Activated naive CD4-positive, alpha-beta T cell treated with anti-CD3 and anti-CD28 coated beads, Interleukin-2, amount 50 U/mL, for 16 hours (primary cell): Measurements from ENCODE around the gene FAM184B.
"Not testable (repeated sequence)": the region's sequence is repeated elsewhere in the genome, so short reads cannot be mapped to it uniquely, and the experiment has no call there.

Experiments
- DNase-seq: peaks from one replicate; pipeline ENCODE4 v3.0.0-alpha.2; 2020

Gene FAM184B

DNA sequence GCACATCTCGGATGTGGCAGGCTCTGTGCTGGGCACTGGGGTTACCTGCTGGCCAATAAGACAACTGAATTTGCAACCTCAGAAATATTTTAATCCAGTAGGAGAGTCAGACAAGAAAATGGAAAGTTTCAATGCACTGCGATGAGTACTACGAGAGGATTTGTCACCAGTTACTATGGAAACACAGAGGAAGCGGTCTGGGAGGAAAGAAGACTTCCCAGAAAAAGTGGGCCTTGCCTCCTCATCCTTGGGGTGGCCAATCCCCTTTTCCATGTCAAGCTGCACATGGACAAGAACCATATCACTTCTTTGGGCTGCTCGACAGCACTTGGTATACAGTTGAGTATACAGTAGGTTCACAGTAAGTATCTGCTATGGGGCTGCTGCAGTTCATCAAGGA is 67.6 kb downstream of the FAM184B start:
- no peak for DNase-seq

DNA sequence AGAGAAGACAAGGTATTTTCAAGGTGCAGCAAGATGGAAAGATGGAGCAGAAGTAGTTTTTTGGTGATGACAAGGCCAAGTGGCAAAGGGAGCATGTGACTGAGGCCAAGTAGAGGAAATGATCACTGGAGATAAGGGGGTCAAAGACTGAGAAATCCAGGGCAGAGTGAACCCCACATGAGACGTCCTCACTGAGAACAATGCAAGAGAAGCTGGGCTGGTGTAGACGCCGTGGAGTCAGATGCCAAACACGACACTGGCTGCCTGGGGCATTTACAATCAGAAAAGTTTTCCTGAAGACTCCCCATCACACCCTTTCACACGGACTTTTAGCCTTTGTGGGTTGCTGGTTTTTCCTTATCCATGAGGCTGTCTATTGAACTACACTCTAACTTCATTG is 69.3 kb downstream of the FAM184B start:
- no peak for DNase-seq

DNA sequence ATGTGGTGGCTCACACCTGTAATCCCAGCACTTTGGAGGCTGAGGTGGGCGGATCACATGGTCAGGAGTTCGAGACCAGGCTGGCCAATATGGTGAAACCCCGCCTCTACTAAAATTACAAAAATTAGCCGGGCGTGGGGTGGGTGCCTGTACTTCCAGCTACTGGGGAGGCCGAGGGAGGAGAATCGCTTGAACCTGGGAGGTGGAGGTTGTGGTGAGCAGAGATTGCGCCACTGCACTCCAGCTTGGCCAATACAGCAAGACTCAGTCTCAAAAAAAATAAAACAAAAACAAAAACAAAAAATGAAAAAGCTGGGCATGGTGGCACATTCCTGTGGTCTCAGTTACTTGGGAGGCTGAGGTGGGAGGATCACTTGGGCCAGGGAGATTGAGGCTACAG is 70.2 kb downstream of the FAM184B start:
- not testable (repeated sequence) for DNase-seq

DNA sequence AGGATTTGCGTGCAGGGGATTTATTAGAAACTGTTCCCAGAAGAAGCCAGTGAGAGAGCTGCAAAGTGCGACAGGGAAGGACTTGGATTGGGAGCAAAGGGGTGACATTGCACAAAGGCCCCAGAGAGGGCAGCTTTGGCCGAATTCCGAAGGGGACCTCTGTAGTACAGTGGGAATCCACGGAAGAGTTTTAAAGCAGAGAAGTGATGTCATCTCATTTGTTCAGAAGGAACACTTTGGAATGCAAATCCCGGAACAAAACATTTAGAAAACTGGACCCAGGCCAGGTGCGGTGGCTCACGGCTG is 71.7 kb downstream of the FAM184B start:
- no peak for DNase-seq

DNA sequence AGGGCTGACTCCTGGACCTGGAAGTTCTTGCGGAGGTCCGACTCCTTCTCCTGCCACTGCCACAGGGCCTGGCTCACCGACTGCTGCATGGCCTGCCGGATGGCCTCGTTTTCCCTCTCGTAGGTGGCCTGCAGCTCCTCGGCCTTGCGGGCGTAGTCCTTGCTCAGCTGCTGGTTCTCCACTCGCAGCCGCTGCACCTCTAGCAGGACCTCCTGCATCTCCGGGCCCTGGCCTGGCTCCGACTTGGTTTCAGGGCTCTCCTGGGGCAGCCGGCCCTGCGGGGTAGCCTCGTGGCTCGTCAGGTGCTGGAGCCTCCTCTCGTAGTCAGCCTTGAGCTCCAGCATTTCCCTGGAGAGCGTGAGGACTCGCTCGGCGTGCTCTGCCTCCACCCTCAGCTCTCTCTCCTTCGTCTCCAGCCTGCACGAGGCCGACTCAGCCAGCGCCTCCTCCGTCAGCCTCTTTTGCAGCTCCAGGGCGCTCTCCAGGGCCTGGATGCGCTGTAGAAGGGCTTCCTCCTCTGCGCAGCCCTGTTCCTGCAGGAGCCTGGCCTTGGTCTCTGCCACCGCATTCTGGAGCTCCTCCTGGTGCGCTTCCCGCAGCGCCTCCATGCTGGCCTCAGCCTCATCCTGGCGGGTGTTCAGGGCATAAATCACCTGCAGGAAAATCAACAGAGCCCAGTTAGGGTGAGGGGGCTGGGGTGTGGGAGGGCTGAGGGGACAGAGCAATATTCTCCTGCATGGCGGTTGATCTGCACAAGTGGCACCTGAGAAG is 72.2 kb downstream of the FAM184B start:
- no peak for DNase-seq

DNA sequence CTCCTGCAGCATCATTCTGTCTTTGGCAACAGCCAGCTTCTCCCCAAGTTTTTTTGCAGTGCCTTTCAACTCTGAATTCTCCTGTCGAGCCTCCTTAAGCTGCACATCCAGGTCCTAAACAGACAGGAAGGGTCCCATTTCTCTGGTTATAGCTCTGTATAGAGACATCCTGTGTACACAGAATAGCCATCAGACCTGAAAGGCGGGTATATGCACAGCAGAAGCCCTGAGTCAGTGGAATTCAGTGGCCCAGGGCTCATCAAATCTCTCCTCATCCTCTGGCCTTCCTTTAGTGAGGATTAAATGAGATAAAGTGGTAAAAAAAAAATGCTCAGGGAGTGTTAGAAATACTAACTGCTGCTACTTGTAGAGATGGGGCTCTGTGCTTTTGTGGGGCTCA is 73.8 kb downstream of the FAM184B start:
- no peak for DNase-seq

DNA sequence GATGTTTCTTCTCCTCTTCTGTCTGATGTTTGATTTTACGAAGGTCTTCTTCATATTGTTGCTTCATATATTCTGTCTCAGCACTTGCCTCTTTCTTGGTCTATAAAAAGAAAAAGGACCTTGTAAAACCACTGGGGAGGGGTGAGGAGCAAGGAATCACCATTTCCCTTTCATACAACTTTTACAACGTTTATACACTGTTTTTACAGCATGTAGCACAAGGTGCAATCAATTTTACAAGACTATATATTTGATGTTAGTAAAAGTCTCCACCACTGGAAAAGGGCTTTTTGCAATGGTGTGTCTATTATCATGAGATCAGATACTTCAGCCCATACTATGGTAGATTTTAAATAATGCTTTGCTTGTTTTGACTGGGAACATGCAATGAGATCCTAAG is 76.3 kb downstream of the FAM184B start:
- no peak for DNase-seq

DNA sequence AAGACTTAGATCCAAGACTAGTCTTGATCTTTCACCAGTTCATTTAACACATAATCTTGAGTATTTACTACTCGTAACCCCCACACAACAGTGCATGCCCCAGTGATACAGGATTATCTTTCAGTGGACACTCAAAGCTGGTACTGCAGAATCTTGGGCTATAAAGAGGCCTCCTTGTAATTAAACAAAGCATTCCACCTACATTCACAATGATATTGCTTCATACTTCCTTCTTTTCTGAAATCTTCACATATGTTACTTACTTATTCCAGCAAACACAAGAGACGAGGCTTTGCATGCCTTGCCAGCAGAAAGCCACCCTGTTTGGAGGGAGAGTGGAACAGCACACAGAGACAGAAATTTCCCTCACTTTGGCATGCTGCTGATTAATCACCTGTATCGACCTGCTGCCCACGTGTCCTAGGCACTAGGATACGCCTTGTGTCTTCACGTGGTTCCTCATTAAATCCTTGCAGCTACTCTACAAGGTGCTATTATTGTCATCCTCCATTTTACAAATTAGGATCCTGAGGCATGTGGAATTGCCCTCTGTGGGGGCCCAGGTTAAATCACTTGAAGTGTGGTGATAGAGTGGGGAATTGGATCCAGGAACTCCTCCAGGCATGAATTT is 77.3 kb downstream of the FAM184B start:
- no peak for DNase-seq

DNA sequence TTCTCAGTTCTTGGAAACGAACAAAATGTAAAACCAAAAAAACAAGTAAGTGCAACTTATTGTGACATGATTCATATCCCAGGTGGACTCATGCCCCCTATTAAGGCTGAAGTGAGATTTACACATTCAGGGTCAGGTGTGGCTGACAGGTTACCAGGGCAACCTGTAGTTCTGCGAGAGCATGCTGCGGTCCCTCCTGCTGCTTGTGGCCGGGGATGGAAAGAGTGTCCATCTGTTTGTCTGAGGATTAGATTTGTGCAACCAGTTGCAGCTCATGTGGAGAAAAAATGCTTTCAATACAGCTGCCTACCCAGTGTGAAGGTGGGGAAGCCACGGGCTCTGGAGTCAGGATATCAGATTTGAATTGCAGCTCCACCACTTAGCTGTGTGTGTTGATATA is 78.8 kb downstream of the FAM184B start:
- DNase-seq, result no peak

DNA sequence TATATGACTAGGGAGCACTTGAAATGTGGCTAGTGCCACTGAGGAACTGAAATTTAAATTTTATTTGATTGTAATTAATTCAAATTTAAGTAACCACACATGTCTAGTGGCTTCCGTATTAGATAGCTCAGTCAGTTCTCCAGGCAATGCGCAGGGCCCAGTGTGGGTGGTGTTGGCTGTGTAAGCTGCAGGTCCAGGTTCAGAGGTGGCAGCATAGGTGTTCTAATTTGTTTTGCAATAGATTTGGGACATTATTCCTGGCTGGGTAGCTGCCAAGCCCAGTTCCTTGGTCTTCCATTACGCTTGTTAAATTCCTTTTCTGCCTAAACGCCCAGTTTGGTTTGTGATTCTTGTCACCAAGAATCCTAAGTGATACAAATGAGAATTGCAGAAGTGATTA is 79.5 kb downstream of the FAM184B start:
- no peak for DNase-seq

DNA sequence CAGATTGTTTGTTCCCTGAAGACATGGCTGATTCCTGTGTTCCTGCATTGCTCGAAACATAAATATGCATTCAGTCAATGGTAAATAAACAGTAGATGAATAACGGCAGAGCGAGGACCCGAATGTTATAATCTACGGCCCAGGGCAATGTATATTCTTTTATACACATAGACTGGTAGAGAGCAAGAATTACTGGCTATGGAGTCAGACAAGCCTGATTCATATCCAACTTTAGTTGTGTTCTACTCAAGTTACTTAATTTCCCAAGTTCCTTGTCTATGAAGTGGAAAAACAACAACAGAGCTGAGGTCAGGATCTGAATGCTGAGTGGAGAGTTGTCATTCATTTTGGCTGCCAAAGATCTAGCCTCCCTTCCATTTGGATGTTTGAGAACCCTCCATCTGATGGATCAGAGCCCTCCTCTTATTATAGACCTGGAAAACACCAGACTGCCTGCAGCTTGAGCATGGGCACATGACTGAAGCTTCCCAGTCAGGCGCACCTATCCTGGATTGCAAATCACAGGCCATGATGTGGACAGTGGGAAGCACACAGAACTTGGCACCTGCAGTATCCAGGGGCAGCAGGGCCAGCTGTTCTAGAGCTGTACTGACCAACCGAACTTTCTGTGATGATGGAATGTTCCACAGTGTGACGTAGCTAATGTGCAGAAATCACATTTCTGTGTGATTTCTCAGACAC is 80.1 kb downstream of the FAM184B start:
- no peak for DNase-seq

DNA sequence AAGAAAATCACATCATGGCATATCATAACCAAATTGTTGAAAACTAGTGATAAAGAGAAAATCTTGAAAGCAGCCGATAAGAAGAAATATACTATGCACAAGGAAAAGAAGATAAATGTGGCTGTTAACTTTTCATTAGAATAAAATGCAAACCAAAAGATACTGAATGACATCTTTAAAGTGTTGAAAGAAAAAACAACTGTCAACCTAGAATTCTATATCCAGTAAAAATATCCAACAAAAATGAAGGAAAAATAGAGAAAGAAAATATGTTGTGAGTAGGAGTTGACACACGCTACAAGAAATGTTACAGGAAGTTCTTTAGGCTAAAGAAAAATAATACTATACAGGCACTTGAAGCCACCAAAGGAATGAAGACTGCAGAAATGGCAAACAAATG is 82.0 kb downstream of the FAM184B start:
- no peak for DNase-seq

DNA sequence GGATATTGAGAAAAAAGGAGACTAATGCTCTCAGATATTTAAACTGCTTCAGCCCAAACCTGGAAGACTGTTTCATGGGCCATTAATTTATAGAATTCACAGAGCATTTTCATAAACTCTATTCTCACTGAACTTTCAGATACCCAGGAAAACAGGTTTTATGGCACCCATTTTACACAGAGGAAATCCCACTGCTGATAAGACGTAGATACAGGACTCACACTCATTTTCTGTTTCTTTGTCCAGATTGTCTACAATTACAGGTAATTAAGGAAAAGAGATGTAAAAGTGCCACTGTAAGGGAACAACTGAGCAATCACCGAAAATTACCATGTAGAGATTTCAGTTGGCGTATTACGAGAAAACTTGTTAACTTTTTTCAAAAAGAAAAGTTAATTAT is 83.3 kb downstream of the FAM184B start:
- no peak for DNase-seq

DNA sequence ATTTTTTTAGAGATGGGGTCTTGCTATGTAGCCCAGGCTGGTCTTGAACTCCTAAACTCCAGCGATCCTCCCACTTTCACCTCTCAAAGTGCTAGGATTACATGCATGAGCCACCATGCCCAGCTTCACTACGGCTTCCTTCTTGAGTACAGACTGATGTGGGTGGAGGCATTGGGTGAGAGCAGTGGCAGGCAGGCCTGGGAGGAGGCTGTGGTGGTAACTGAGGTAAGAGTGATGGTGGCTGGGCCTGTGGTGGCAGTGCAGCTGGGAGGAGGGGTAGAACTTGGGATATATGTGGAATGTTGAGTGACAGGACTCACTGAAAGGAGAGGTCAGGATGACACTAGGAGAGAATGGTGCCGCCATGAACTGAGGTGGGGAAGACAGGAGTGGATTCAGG is 86.1 kb downstream of the FAM184B start:
- no peak for DNase-seq

DNA sequence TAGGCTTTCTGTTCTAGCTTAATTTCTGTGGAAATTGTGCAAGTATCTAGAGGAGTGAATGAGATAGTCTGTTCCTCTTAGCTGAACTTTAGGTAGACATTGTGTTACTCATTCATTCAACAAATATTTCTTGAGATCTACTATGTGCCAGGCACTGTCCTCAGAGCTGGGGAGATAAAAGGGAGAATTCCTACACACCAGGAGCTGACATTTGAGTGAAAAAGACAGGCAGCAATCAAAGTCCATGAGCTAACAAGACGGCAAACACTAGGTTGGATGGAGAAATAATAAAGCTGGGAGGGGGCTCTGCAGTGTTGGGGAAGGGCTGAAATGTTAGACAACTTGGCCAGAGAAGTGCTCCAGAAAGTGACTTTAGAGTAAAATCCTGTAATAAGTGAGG is 86.9 kb downstream of the FAM184B start:
- no peak for DNase-seq

DNA sequence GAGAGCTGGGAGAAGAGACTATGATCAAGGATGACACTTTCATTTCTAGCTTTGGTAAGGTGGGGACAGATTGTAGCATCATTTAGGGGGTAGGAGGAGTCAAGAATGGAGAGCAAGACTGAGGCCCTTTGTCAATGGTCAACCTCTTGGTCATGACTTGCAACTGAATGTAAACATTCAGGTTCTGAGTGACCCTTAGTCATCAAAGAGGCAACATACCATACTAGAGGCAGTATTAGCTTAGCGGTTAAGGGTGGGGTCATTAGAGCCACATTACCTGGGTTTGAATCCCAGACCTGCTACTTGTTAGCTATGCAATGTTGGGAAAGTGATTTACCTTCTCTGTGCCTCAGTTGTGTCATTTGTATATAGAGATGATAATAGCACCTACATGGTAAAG is 90.5 kb downstream of the FAM184B start:
- no peak for DNase-seq

DNA sequence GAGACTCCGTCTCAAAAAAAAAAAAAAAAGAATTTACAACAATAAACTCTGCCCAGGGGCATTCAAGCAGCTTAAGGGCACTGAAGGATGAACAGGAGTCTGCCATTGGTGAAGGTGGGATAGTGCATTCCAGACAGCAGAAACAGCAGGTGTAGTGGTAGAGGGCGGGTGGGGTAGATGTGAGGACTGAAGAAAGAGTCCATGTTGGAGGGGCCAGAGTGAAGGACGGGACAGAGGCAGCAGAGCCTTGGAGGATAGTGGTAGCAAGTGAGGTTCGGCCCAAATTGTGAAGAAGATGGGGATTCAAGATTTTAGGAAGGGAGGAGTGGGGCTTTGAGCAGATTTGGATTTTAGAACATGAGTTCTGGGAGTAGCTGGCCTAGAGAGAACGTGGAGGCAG is 91.3 kb downstream of the FAM184B start:
- no peak for DNase-seq

DNA sequence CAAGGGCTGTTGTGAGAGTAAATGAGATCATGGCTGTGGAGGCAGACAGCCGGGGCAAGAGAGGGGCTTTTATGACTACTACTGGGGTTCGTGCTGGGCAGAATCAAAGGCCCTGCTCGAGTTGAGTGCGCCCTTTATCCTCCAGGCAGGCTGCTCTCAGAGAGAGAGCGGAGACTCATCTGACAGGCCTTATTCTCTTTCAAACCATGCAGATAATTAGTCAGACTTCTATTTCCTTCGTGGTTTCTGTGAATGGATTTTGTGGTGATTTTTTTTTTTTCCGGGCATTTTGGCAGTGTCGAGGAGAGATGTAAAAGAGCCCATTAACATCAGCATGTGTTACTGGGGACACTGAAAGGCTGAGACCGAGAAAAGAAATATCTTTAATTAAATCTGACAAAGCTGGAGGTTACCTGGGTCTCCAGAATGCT is 93.4 kb downstream of the FAM184B start:
- no peak for DNase-seq

DNA sequence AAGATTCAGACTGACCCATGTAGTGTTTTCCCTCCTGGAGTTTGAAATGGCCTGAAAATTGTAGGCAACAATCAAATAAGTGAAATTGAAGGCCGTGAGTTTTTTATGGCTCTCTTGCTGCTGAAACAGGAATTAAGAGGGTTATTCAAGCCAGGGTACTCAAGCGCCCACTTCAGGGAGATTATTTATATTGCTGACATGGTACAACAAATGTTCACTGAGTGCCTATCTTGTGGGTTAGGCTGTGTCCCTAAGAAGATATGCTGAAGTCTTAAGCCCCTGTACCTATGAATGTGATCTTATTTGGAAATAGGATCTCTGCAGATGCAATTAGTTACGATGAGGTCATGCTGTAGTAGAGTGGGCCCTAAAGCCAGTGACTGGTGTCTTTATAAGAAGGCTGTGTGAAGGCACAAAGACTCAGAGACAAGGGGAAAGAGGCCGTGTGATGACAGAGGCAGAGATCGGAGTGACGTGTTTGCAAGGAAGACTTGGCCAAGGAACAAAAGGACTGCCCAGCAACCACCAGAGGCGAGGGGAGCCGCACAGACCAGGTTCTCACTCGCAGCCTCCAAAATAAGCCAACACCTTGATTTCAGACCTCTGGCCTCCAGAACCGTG is 94.1 kb downstream of the FAM184B start:
- DNase-seq, result no peak

DNA sequence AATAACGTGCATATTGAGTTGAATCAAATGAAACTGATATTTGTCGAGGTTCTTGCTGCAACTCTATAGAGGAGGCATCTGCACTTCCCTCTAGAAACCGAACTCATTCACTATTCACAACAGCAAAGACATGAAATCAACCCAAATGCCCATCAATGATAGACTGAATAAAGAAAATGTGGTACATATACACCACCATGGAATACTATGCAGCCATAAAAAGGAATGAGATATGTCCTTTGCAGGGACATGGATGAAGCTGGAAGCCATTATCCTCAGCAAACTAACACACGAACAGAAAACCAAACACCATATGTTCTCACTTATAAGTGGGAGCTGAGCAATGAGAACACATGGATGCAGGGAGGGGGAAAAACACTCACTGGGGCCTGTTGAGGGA is 96.8 kb downstream of the FAM184B start:
- not testable (repeated sequence) for DNase-seq

DNA sequence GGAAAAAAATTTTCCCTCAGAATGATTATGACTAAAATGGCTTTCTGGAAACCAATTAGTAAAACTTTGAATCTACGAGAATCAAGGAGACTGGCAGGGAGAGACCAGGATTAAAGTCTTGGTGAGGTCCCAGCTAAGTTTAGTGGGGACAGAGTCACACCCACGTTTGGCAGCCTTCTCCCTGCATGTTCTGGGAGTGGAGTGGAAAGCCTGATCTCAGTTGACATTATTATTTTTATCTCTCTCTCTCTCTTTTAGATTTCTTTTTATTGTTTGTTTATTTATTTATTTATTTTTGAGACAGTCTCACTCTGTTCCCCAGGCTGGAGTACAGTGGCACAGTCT is 99.2 kb downstream of the FAM184B start:
- DNase-seq, result no peak

DNA sequence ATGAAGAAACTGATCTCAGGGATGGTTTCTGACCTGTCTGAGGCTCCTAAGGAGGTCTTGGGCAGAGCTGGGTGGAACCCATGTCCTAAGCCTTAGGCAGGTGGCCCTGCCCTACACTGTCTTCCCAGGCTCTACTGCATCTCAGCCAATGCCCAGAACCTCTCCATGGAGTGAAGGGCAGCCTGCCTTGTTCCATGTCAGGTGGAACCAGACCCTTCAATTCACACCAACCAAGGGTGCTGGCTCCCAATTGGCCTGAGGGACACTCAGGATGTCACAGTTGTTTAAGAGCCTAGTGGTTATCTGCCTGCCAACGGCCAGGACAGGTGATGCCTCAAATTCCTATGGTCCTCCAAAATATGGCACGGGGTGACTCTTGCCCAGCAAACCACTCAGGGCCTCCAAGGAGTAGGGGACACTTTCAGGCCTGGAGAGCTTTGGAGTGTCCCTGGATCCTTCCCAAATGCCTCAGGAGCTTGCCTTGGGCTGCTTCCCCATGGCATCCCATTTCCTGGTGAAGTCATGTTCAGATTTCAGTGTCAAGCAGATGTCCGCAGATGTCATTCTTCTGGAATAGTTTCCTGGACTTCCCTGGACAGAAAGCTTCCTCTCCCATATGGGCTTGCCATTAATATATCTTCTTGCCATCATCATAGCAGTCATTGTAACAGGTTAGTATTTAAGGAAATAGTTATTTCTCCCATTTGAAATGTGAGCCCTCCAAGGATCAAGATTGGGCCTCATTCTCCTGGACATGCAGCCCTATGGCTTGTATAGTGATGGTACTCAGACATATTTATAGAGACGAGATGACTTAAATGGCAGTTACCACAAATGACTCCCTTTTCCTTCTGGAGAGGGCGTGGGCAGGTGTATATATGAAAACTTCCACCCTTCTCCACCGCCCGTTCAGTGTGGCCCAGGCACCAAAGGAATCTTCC is 99.9 kb downstream of the FAM184B start:
- DNase-seq, result no peak
